Thyroid gland (tissue), 4 donors: ENCODE data around the gene PLK5.

Experiments
- CTCF ChIP-seq, 6 experiments: fragments of 200-600 bp in 3 of 6; fragments of 450-650 bp in 3 of 6; sonication (generic) in 3 of 6; IDR thresholded peaks; one replicate each; pipeline ENCODE4 v1.5.1; 2016 to 2019; ENCODE audit warnings: antibody characterized with exemption in 6 of 6, mild to moderate bottlenecking in 2 of 6, inconsistent platforms in 1 of 6, moderate library complexity in 1 of 6
- POLR2A ChIP-seq, 2 donors: fragments of 450-650 bp; IDR thresholded peaks; one replicate each; pipeline ENCODE4 v1.6.1; 2017; ENCODE audit warnings: antibody characterized with exemption in 2 of 2, mild to moderate bottlenecking in 2 of 2, moderate library complexity in 1 of 2

DNA sequence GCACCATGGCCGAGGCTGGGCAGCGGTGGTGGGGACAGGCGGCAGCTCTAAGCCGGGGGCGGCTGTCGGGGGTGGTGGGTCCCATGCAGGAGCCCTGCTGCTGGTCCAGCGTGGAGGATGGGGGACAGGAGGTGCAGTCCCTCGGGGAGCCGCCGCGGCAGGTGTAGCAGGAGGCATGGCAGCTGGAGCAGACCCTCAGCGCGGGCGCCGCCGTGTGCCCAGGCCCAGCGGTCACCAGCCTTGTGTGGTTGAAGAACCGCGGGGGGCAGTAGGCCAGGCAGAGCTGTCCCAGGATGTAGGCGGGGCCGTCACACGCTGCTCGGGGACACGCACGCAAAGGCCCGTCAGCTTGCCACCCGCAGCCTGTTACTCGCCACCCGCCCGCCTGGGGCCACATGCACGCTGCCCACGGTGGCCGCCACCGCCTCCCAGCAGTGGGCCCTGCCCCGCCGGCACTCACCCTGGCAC is 42.0 kb upstream of the PLK5 start:
- TF ChIP-seq CTCF (IDR thresholded peaks at IDR 0.05) (no peak), POLR2A (IDR thresholded peaks at IDR 0.05) (no peak)
